ENCODE measurements around the gene CORO2A.

GRCh38 chr9:98147582-98147981 lies 44.9 kb downstream of the CORO2A start:
- no peak for TF ChIP-seq CTCF (IDR thresholded peaks at IDR 0.05)
- TF ChIP-seq ZFX (IDR thresholded peaks at IDR 0.05; ENCODE audit: borderline replicate concordance): no peak
